OCI-LY7 (cell line): ENCODE measurements around the gene COL11A2. TPM values are rescaled to one million over a fixed set of nuclear protein-coding genes. Genes with fewer than 3 reads are reported as not detected.

Source experiments
- Bru-seq: library from RNA; stranded (reverse); fragments of 400-500 nt; gene quantifications from one replicate; lab custom pipeline; 2021; lab: Mats Ljungman, UMichigan
- BruChase-seq, 2 experiments: library from RNA; stranded (reverse); fragments of 400-500 nt; gene quantifications; one replicate each; lab custom pipeline; 2021; lab: Mats Ljungman, UMichigan
- BruUV-seq: library from RNA; stranded (reverse); fragments of 400-500 nt; replicated peaks from 2 replicates; lab custom pipeline; 2021; lab: Mats Ljungman, UMichigan
- CTCF ChIA-PET: fragments of 300-600 bp; sonication (Branson Sonifier 250); formaldehyde crosslinking; loops from one replicate; lab custom pipeline; 2022; ENCODE audit warnings: antibody characterized with exemption; ENCODE audit not compliant: unreplicated experiment; lab: Charles Lee
- POLR2A ChIA-PET: fragments of 300-600 bp; sonication (Branson Sonifier 250); formaldehyde crosslinking; loops from one replicate; lab custom pipeline; 2022; ENCODE audit warnings: antibody characterized with exemption; lab: Charles Lee
- DNase-seq: peaks from one replicate; pipeline ENCODE4 v3.0.0-alpha.2; 2015; ENCODE audit warnings: low spot score
- H2AFZ ChIP-seq: fragments of 200-600 bp; sonication (generic), shearing (Covaris generic); 2 replicates; pipeline ENCODE4 v1.6.1; 2014; ENCODE audit warnings: mild to moderate bottlenecking, antibody characterized with exemption, low read length, moderate library complexity
- H3K27ac ChIP-seq: fragments of 200-600 bp; sonication (generic); 2 replicates; pipeline ENCODE4 v1.5.1; 2014; ENCODE audit warnings: mixed run types, low read depth, mild to moderate bottlenecking, moderate library complexity, low read length, inconsistent platforms; ENCODE audit not compliant: poor library complexity, severe bottlenecking
- H3K36me3 ChIP-seq: fragments of 200-600 bp; sonication (generic); 2 replicates; pipeline ENCODE4 v1.6.1; 2014; ENCODE audit warnings: mild to moderate bottlenecking, antibody characterized with exemption, low read length, moderate library complexity, mixed read lengths; ENCODE audit not compliant: insufficient read depth
- H3K4me1 ChIP-seq: fragments of 200-600 bp; sonication (generic); 2 replicates; pipeline ENCODE4 v1.5.1; 2014; ENCODE audit warnings: mild to moderate bottlenecking, low read length; ENCODE audit not compliant: insufficient read depth, poor library complexity, severe bottlenecking
- H3K4me2 ChIP-seq: fragments of 200-600 bp; sonication (generic); 2 replicates; pipeline ENCODE4 v1.6.1; 2014; ENCODE audit warnings: mild to moderate bottlenecking, low read length
- H3K4me3 ChIP-seq: fragments of 200-600 bp; sonication (generic); 2 replicates; pipeline ENCODE4 v1.5.1; 2014; ENCODE audit warnings: mild to moderate bottlenecking, low read depth, low read length; ENCODE audit not compliant: poor library complexity, severe bottlenecking
- H3K79me2 ChIP-seq: fragments of 200-600 bp; sonication (generic); 2 replicates; pipeline ENCODE4 v1.6.1; 2016; ENCODE audit warnings: low read depth, mild to moderate bottlenecking, low read length, moderate library complexity, mixed read lengths; ENCODE audit not compliant: insufficient read depth
- H3K9me2 ChIP-seq: fragments of 200-600 bp; sonication (generic); 2 replicates; pipeline ENCODE4 v1.6.1; 2016; ENCODE audit warnings: mild to moderate bottlenecking, low read length, mixed read lengths; ENCODE audit not compliant: insufficient read depth
- H3K9me3 ChIP-seq: fragments of 200-600 bp; sonication (generic); 2 replicates; pipeline ENCODE4 v1.6.1; 2014; ENCODE audit warnings: mild to moderate bottlenecking, mixed run types, low read length, mixed read lengths
- H4K20me1 ChIP-seq: fragments of 200-600 bp; sonication (generic); 2 replicates; pipeline ENCODE4 v1.6.1; 2014; ENCODE audit warnings: mild to moderate bottlenecking, antibody characterized with exemption, low read length, moderate library complexity, mixed read lengths; ENCODE audit not compliant: insufficient read depth
- CTCF ChIP-seq: fragments of 200-600 bp; sonication (generic); conservative IDR thresholded peaks from 2 replicates; pipeline ENCODE4 v1.5.1; 2014; ENCODE audit warnings: mild to moderate bottlenecking, antibody characterized with exemption, low read length, moderate library complexity, mixed read lengths
- EZH2phosphoT487 ChIP-seq: fragments of 200-600 bp; sonication (generic); IDR thresholded peaks from 2 replicates; pipeline ENCODE4 v1.6.1; 2018; ENCODE audit warnings: low read depth, borderline replicate concordance, mild to moderate bottlenecking, mixed run types, antibody characterized with exemption, low read length, moderate library complexity, mixed read lengths
- intact Hi-C: fragments of 100-400 bp; cut with micrococcal nuclease; formaldehyde crosslinking; loops from one replicate; pipeline ENCODE4 v1.10.0; 2022; ENCODE audit not compliant: unreplicated experiment
- long read RNA-seq: library from polyadenylated mRNA; stranded (forward); transcript quantifications from one replicate; pipeline ENCODE4 v2.0.0, GENCODE V29; 2022
- total RNA-seq, 2 experiments: library from RNA; depleted of rRNA in 1 of 2; stranded (reverse); fragments of >200 nt in 1 of 2; shearing (Covaris generic) in 1 of 2; gene quantifications; 2 replicates each; pipeline ENCODE4 v1.2.3, GENCODE V29; 2014 to 2022

Gene COL11A2
- total RNA-seq (2014; rRNA removed; shearing (Covaris generic)) (3.5 and 5.2 TPM in 2 replicates), total RNA-seq (2022) (4.5 and 4.6 TPM in 2 replicates), Bru-seq, nascent RNA (percentile 35 among the genes with signal in this experiment), BruChase-seq, experiment 1, labeled RNA remaining after a 6-hour chase (percentile 42 among the genes with signal in this experiment), BruChase-seq, experiment 2, labeled RNA remaining after a 2-hour chase (percentile 41 among the genes with signal in this experiment)
- long read RNA-seq, partial matches to known transcripts = 8 of 9 reads
- long read RNA-seq, other reads (novel, unspliced or antisense) = 1 of 9 reads

GRCh38 chr6:33192105-33192646 lies at the start of gene COL11A2:
COL11A2 (minus strand) TSS chr6:33192467; CDS start chr6:33192240, 227 bp downstream.
- Histone ChIP-seq H4K20me1 (no peaks in the 10 kb centered on the region; the same call in 1 of the 2 replicates), H3K27ac (no peak within 1 kb of the TSS), H3K9me2 (no peaks in the 10 kb centered on the region), H3K4me3 (no peak within 1 kb of the TSS), H3K36me3 (peaks cover 38% of the 10 kb centered on the region), H3K79me2 (no peaks in the 10 kb centered on the region), H2AFZ (no peak within 1 kb of the TSS), H3K9me3 (no peaks in the 10 kb centered on the region), H3K4me1 (peaks cover under 1% of the 10 kb centered on the region), H3K4me2 (no peak within 1 kb of the TSS)
- TF ChIP-seq CTCF (no peak), EZH2phosphoT487 (no peak)
- CTCF ChIA-PET = no interaction called here
- intact Hi-C loops = no loop called here
- no TSS peak for BruUV-seq
- DNase-seq = no peak
- POLR2A ChIA-PET = no interaction called here

GRCh38 chr6:33241968-33242367 lies 49.7 kb upstream of the COL11A2 start:
- H3K9me3 ChIP-seq = no peaks in the 10 kb centered on the region
- intact Hi-C loops = no loop called here
- no peak for DNase-seq
- no peaks in the 10 kb centered on the region for H3K4me1 ChIP-seq
- H3K27ac ChIP-seq = no peak overlapping the region
- H3K9me2 ChIP-seq = no peaks in the 10 kb centered on the region
- H3K4me3 ChIP-seq = no peak overlapping the region
- no peak overlapping the region for H3K4me2 ChIP-seq
- no TSS peak for BruUV-seq
- H3K36me3 ChIP-seq = no peaks in the 10 kb centered on the region
- H4K20me1 ChIP-seq = no peaks in the 10 kb centered on the region
- ChIA-PET CTCF (no interaction called here), POLR2A (no interaction called here)
- H3K79me2 ChIP-seq = no peaks in the 10 kb centered on the region
- no peak overlapping the region for H2AFZ ChIP-seq
- TF ChIP-seq EZH2phosphoT487 (no peak), CTCF (no peak)

- BruUV-seq = no TSS peak
- H3K36me3 ChIP-seq = no peaks in the 10 kb centered on the region
- H3K79me2 ChIP-seq = no peaks in the 10 kb centered on the region
- no peaks in the 10 kb centered on the region for H3K4me1 ChIP-seq
- H3K9me3 ChIP-seq = no peaks in the 10 kb centered on the region
- no peak overlapping the region for H3K27ac ChIP-seq
- H4K20me1 ChIP-seq = no peaks in the 10 kb centered on the region
- CTCF ChIA-PET = no interaction called here
- H3K4me3 ChIP-seq = no peak overlapping the region
- no peak overlapping the region for H2AFZ ChIP-seq
- TF ChIP-seq EZH2phosphoT487 = no peak
- TF ChIP-seq CTCF = no peak
- POLR2A ChIA-PET = interaction anchor here (1.1 kb wide), 1 partner anchor 18 kb away, joined by 3 read pairs; no protein-coding TSS in a partner anchor
- no peaks in the 10 kb centered on the region for H3K9me2 ChIP-seq
- no peak for DNase-seq
- intact Hi-C loops = no loop called here
- no peak overlapping the region for H3K4me2 ChIP-seq
Measured at GRCh38 chr6:33237741-33238140, 45.5 kb upstream of the COL11A2 start.
